Lower leg skin (tissue), 3 donors: ENCODE results near the gene TCERG1.

Experiments
- POLR2A ChIP-seq, 2 donors: fragments of 450-650 bp; IDR thresholded peaks; one replicate each; pipeline ENCODE4 v1.6.1; 2016 to 2017; ENCODE audit warnings: antibody characterized with exemption in 2 of 2, mild to moderate bottlenecking in 1 of 2, moderate library complexity in 1 of 2
- TF ChIP-seq, protein P1 (sequence below), 3 donors: fragments of 450-650 bp; IDR thresholded peaks; one replicate each; pipeline ENCODE4 v1.5.1; 2016; ENCODE audit warnings: antibody characterized with exemption in 3 of 3, mild to moderate bottlenecking in 3 of 3, moderate library complexity in 2 of 3

DNA sequence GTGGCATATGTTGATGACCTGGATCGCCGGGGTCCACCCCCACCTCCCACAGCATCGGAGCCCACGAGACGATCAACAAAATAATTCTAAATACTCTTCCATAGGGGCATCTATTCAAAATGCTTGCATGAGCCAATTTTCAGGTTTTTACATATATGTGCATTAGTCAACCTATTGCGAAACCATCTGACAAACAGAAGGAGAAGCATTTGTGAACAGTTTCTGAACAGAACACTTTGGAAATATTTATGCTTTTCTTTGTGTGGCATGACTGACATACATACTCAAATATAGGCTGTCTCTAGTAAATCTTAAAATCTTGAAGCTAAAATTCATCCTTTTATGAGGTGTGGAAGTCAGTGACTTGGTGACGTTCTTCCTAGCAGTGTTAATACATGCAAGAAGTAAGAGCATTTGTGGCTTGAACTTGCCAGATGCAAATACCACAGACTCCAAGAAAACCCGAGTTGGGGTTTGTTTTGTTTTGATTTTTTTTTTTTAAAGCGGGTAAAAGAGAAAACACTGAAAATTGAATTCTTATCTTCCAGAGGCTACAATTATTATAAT is 63.5 kb downstream of the TCERG1 start:
- TF ChIP-seq, protein P1, sequence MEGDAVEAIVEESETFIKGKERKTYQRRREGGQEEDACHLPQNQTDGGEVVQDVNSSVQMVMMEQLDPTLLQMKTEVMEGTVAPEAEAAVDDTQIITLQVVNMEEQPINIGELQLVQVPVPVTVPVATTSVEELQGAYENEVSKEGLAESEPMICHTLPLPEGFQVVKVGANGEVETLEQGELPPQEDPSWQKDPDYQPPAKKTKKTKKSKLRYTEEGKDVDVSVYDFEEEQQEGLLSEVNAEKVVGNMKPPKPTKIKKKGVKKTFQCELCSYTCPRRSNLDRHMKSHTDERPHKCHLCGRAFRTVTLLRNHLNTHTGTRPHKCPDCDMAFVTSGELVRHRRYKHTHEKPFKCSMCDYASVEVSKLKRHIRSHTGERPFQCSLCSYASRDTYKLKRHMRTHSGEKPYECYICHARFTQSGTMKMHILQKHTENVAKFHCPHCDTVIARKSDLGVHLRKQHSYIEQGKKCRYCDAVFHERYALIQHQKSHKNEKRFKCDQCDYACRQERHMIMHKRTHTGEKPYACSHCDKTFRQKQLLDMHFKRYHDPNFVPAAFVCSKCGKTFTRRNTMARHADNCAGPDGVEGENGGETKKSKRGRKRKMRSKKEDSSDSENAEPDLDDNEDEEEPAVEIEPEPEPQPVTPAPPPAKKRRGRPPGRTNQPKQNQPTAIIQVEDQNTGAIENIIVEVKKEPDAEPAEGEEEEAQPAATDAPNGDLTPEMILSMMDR (IDR thresholded peaks at IDR 0.05) = no peak
- no peak for TF ChIP-seq POLR2A (IDR thresholded peaks at IDR 0.05)
